Measurements from ENCODE around the gene FAM135A. TPM values are rescaled to one million over a fixed set of nuclear protein-coding genes. Genes with fewer than 3 reads are reported as not detected.

Gene FAM135A
- total RNA-seq, 2 donors from 2014 or later = 25.8 to 34.0 TPM

GRCh38 chr6:70593118-70593486 is 179.8 kb downstream of the FAM135A start:
- WGBS, 2 experiments (ENCODE audit: insufficient coverage in 1 of 2, insufficient read length in 1 of 2) = 89 to 95% methylated on average over 3 of the region's 3 CpGs
- no peak for DNase-seq
- Mint-ChIP-seq H3K4me1 (peaks cover 7% of the 10 kb centered on the region), H3K27ac (no peak overlapping the region), H3K27me3 (ENCODE audit: insufficient read depth) (no peaks in the 10 kb centered on the region), H3K36me3 (ENCODE audit: low read depth) (peaks cover 30% of the 10 kb centered on the region), H3K9me3 (peaks cover 21% of the 10 kb centered on the region), H3K4me3 (no peak overlapping the region)
- no peak overlapping the region for H3K27ac ChIP-seq (ENCODE audit: low read depth, low read length)
- H3K4me1 ChIP-seq (ENCODE audit: control insufficient read depth, insufficient read depth, low read length) = peaks cover 3% of the 10 kb centered on the region
- H3K9me3 ChIP-seq (ENCODE audit: control insufficient read depth, low read length) = peaks cover 39% of the 10 kb centered on the region
- peaks cover 29% of the 10 kb centered on the region for H3K36me3 ChIP-seq (ENCODE audit: control insufficient read depth, insufficient read depth, low read length)
- no peak overlapping the region for H3K9ac ChIP-seq (ENCODE audit: extremely low read depth, low read length, poor library complexity, severe bottlenecking)
- H3K27me3 ChIP-seq (ENCODE audit: control insufficient read depth, insufficient read depth, low read length, poor library complexity, severe bottlenecking) = no peaks in the 10 kb centered on the region
- TF ChIP-seq, protein P1, sequence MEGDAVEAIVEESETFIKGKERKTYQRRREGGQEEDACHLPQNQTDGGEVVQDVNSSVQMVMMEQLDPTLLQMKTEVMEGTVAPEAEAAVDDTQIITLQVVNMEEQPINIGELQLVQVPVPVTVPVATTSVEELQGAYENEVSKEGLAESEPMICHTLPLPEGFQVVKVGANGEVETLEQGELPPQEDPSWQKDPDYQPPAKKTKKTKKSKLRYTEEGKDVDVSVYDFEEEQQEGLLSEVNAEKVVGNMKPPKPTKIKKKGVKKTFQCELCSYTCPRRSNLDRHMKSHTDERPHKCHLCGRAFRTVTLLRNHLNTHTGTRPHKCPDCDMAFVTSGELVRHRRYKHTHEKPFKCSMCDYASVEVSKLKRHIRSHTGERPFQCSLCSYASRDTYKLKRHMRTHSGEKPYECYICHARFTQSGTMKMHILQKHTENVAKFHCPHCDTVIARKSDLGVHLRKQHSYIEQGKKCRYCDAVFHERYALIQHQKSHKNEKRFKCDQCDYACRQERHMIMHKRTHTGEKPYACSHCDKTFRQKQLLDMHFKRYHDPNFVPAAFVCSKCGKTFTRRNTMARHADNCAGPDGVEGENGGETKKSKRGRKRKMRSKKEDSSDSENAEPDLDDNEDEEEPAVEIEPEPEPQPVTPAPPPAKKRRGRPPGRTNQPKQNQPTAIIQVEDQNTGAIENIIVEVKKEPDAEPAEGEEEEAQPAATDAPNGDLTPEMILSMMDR (conservative IDR thresholded peaks at IDR 0.05) = no peak
- H3K4me3 ChIP-seq (ENCODE audit: low read length) = peak overlapping the region; percentile 56

GRCh38 chr6:70599187-70599586 is 185.9 kb downstream of the FAM135A start:
- H3K27ac Mint-ChIP-seq = no peak overlapping the region
- TF ChIP-seq, protein P1 (conservative IDR thresholded peaks at IDR 0.05) = no peak
- peaks cover 13% of the 10 kb centered on the region for H3K9me3 Mint-ChIP-seq
- Histone ChIP-seq H3K4me3 (ENCODE audit: low read length) (no peak overlapping the region), H3K27me3 (ENCODE audit: control insufficient read depth, insufficient read depth, low read length, poor library complexity, severe bottlenecking) (no peaks in the 10 kb centered on the region), H3K27ac (ENCODE audit: low read depth, low read length) (no peak overlapping the region), H3K36me3 (ENCODE audit: control insufficient read depth, insufficient read depth, low read length) (no peaks in the 10 kb centered on the region), H3K9ac (ENCODE audit: extremely low read depth, low read length, poor library complexity, severe bottlenecking) (no peak overlapping the region), H3K9me3 (ENCODE audit: control insufficient read depth, low read length) (peaks cover 14% of the 10 kb centered on the region), H3K4me1 (ENCODE audit: control insufficient read depth, insufficient read depth, low read length) (no peaks in the 10 kb centered on the region)
- no peak overlapping the region for H3K4me3 Mint-ChIP-seq
- peaks cover 6% of the 10 kb centered on the region for H3K4me1 Mint-ChIP-seq
- peaks cover 2% of the 10 kb centered on the region for H3K27me3 Mint-ChIP-seq (ENCODE audit: insufficient read depth)
- peaks cover 13% of the 10 kb centered on the region for H3K36me3 Mint-ChIP-seq (ENCODE audit: low read depth)
- DNase-seq = no peak
- 80 to 94% methylated on average over 1 to 4 of the region's 4 CpGs for WGBS, 2 experiments (ENCODE audit: insufficient coverage in 1 of 2, insufficient read length in 1 of 2)

- Histone ChIP-seq H3K27me3 (ENCODE audit: control insufficient read depth, insufficient read depth, low read length, poor library complexity, severe bottlenecking) (no peaks in the 10 kb centered on the region), H3K9me3 (ENCODE audit: control insufficient read depth, low read length) (peaks cover 27% of the 10 kb centered on the region), H3K27ac (ENCODE audit: low read depth, low read length) (no peak overlapping the region), H3K4me3 (ENCODE audit: low read length) (no peak overlapping the region), H3K4me1 (ENCODE audit: control insufficient read depth, insufficient read depth, low read length) (no peaks in the 10 kb centered on the region), H3K36me3 (ENCODE audit: control insufficient read depth, insufficient read depth, low read length) (no peaks in the 10 kb centered on the region), H3K9ac (ENCODE audit: extremely low read depth, low read length, poor library complexity, severe bottlenecking) (no peak overlapping the region)
- Mint-ChIP-seq H3K27me3 (ENCODE audit: insufficient read depth) (peaks cover 2% of the 10 kb centered on the region), H3K36me3 (ENCODE audit: low read depth) (peaks cover 7% of the 10 kb centered on the region), H3K4me3 (no peak overlapping the region), H3K4me1 (peaks cover 6% of the 10 kb centered on the region), H3K9me3 (peaks cover 24% of the 10 kb centered on the region), H3K27ac (no peak overlapping the region)
- DNase-seq = no peak
- 82 to 100% methylated on average over 2 to 3 of the region's 3 CpGs for WGBS, 2 experiments (ENCODE audit: insufficient coverage in 1 of 2, insufficient read length in 1 of 2)
- TF ChIP-seq, protein P1 (conservative IDR thresholded peaks at IDR 0.05) = no peak
Observed at GRCh38 chr6:70601014-70601413, 187.7 kb downstream of the FAM135A start.

All from endodermal cell (in vitro differentiated cells).